Tibial nerve (tissue), 4 donors: ENCODE results near the gene TNNI3K. TPM values are rescaled to one million over a fixed set of nuclear protein-coding genes. Genes with fewer than 3 reads are reported as not detected.

Experiments
- DNase-seq, 2 donors: peaks; one replicate each; pipeline ENCODE4 v3.0.0-alpha.2; 2019; ENCODE audit warnings: low spot score in 2 of 2
- H3K27ac ChIP-seq, 4 donors: fragments of 200-600 bp; sonication (generic) in 3 of 4; one replicate each; pipeline ENCODE4 v1.5.1; 2017 to 2019; ENCODE audit warnings: mild to moderate bottlenecking in 1 of 4
- H3K27me3 ChIP-seq, 2 donors: fragments of 200-600 bp; sonication (generic) in 1 of 2; one replicate each; pipeline versions ENCODE4 v1.5.1 to v1.6.0; 2017 to 2019
- H3K36me3 ChIP-seq, 3 donors: fragments of 200-600 bp; sonication (generic); one replicate each; pipeline ENCODE4 v1.5.1; 2018 to 2019
- H3K4me1 ChIP-seq, 4 donors: fragments of 200-600 bp; sonication (generic) in 3 of 4; one replicate each; pipeline ENCODE4 v1.5.1; 2017 to 2019
- H3K4me3 ChIP-seq, 4 donors: fragments of 200-600 bp; sonication (generic) in 3 of 4; one replicate each; pipeline ENCODE4 v1.5.1; 2017 to 2019; ENCODE audit warnings: mild to moderate bottlenecking in 1 of 4, moderate library complexity in 1 of 4
- H3K9me3 ChIP-seq, 4 donors: fragments of 200-600 bp; sonication (generic) in 3 of 4; one replicate each; pipeline ENCODE4 v1.5.1; 2017 to 2019
- EP300 ChIP-seq, 2 donors: sonication (generic); formaldehyde crosslinking; IDR thresholded peaks; one replicate each; pipeline ENCODE4 v1.6.1; 2017; ENCODE audit warnings: antibody characterized with exemption in 2 of 2, mild to moderate bottlenecking in 1 of 2
- POLR2A ChIP-seq, 2 donors: fragments of 450-650 bp; IDR thresholded peaks; one replicate each; pipeline ENCODE4 v1.6.1; 2017; ENCODE audit warnings: antibody characterized with exemption in 2 of 2, mild to moderate bottlenecking in 2 of 2, moderate library complexity in 2 of 2
- WGBS, 2 donors: methylation state at CpG; one replicate each; pipeline ENCODE4 v1.1.5; 2018; 5-methylcytosine and 5-hydroxymethylcytosine counted together
- total RNA-seq, 4 donors: library from RNA; depleted of rRNA; stranded (reverse); fragments of >200 nt; gene quantifications; one replicate each; pipeline ENCODE4 v1.1.0, GENCODE V29; 2016
- TF ChIP-seq, protein P1 (sequence below), 5 experiments: fragments of 200-600 bp in 3 of 5; fragments of 450-650 bp in 2 of 5; sonication (generic) in 3 of 5; IDR thresholded peaks; one replicate each; pipeline ENCODE4 v1.5.1; 2016 to 2019; ENCODE audit warnings: antibody characterized with exemption in 5 of 5, mild to moderate bottlenecking in 3 of 5, moderate library complexity in 2 of 5

Gene TNNI3K
- total RNA-seq, 4 donors from 2014 or later = 2.2 to 4.6 (median 4.0) TPM

DNA sequence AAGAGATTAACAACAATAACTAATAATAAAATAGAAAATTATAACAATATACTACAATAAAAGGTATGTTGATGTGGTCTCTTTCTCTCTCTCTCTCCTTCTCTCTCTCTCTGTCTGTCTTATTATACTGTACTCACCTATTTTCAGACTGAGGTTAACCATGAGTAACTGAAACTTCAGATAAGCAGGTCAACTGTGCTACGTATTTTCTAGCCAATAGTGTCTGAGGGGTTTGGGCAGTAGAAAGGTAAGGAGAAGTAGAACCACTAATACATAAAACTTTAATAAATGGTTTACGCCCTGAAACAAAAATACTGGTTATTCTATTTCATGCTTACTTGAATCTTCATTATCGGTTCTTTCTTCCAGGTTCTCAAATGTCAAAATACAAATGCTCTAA, 348.2 kb downstream of the TNNI3K start:
- H3K9me3 ChIP-seq = no peaks in the 10 kb centered on the region
- H3K27me3 ChIP-seq = no peaks in the 10 kb centered on the region
- H3K27ac ChIP-seq = no peak overlapping the region
- H3K36me3 ChIP-seq = no peaks in the 10 kb centered on the region
- TF ChIP-seq POLR2A (IDR thresholded peaks at IDR 0.05) = no peak
- TF ChIP-seq, protein P1, sequence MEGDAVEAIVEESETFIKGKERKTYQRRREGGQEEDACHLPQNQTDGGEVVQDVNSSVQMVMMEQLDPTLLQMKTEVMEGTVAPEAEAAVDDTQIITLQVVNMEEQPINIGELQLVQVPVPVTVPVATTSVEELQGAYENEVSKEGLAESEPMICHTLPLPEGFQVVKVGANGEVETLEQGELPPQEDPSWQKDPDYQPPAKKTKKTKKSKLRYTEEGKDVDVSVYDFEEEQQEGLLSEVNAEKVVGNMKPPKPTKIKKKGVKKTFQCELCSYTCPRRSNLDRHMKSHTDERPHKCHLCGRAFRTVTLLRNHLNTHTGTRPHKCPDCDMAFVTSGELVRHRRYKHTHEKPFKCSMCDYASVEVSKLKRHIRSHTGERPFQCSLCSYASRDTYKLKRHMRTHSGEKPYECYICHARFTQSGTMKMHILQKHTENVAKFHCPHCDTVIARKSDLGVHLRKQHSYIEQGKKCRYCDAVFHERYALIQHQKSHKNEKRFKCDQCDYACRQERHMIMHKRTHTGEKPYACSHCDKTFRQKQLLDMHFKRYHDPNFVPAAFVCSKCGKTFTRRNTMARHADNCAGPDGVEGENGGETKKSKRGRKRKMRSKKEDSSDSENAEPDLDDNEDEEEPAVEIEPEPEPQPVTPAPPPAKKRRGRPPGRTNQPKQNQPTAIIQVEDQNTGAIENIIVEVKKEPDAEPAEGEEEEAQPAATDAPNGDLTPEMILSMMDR (IDR thresholded peaks at IDR 0.05) = no peak
- no peak for TF ChIP-seq EP300 (IDR thresholded peaks at IDR 0.05)
- H3K4me1 ChIP-seq = no peaks in the 10 kb centered on the region
- no peak for DNase-seq
- 90 to 93% methylated on average over 3 of the region's 3 CpGs for WGBS, 2 donors
- no peak overlapping the region for H3K4me3 ChIP-seq

DNA sequence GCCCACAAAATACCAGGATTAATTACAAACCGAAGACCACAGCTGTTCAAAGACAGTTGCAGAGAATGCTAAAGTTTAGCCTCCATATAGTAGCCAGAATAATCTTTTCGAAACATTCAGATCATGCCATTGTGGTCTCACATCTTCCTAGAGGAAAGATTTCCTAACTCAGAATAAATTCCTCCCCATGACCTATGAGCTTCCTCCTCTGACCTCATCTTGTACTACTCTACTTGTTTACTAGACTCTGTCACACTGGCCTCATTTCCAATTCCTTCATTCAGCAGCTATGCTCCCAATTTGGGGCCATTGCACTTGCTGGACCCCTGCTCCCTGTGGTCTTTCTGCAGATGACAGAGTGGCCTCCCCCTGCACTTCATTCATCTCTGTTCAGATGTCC, 349.0 kb downstream of the TNNI3K start:
- Histone ChIP-seq H3K4me1 (no peaks in the 10 kb centered on the region), H3K4me3 (no peak overlapping the region), H3K27me3 (no peaks in the 10 kb centered on the region), H3K36me3 (no peaks in the 10 kb centered on the region), H3K27ac (peak overlapping the region in 1 of 4 donors; percentile 1), H3K9me3 (no peaks in the 10 kb centered on the region)
- no peak for DNase-seq
- WGBS, 2 donors = 63 to 70% methylated on average over 2 of the region's 2 CpGs
- TF ChIP-seq EP300 (IDR thresholded peaks at IDR 0.05) (no peak), POLR2A (IDR thresholded peaks at IDR 0.05) (no peak)
- TF ChIP-seq, protein P1 (IDR thresholded peaks at IDR 0.05) = no peak

DNA sequence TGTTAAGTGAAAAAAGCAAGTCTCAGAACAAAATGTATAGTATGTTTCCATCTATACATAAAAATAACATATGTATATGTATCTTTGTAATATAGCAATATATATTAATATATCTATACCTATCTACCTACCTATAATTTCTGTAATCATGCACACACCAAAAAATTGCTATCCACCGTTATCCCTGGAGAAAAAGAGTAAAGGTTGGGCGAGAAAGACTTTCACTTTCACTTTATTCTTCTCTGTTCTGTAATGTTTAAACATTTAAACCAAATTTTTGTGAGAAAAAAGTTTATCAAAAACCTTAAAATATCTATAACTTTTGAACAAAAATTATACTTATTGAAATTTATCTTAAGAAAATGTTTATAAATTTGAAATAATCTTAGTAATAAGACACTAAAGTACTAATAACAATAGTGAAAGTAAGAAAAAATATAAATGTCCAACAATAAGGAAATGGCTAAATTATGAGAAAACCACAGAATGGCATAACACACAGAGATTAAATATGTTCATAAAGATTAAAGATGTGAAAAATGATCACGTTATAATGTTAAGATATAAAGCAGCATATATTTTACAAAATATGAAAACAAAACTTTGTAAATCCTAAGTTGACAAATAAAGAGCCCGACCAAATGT, 351.2 kb downstream of the TNNI3K start:
- no peaks in the 10 kb centered on the region for H3K4me1 ChIP-seq
- WGBS, 2 donors = 82 to 87% methylated on average over 4 of the region's 4 CpGs
- H3K4me3 ChIP-seq = no peak overlapping the region
- no peak overlapping the region for H3K27ac ChIP-seq
- no peaks in the 10 kb centered on the region for H3K36me3 ChIP-seq
- no peak for DNase-seq
- TF ChIP-seq POLR2A (IDR thresholded peaks at IDR 0.05) (no peak), EP300 (IDR thresholded peaks at IDR 0.05) (no peak)
- TF ChIP-seq, protein P1 (IDR thresholded peaks at IDR 0.05) = no peak
- no peaks in the 10 kb centered on the region for H3K27me3 ChIP-seq
- no peaks in the 10 kb centered on the region for H3K9me3 ChIP-seq

DNA sequence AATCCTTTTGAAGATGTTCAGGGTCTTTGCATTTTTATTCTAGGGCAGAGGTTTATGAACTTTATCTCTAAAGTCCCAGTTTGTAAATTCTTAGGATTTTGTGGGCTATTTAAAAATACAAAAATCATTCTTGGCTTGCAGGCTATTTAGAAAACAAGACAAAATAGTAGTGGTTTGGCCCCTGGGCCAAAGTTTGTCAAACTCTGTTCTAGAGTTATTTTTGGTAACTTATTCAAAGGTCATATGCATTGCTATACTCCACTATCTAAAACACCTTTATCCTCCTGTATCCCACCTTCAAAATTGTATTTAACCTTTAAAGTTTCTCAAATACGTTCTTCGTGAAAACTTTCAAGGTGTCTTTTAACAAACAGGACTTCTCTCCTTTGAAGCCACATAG, 352.7 kb downstream of the TNNI3K start:
- H3K4me1 ChIP-seq = no peaks in the 10 kb centered on the region
- H3K27me3 ChIP-seq = no peaks in the 10 kb centered on the region
- TF ChIP-seq, protein P1 (IDR thresholded peaks at IDR 0.05) = no peak
- TF ChIP-seq POLR2A (IDR thresholded peaks at IDR 0.05) (no peak), EP300 (IDR thresholded peaks at IDR 0.05) (no peak)
- no peak for DNase-seq
- no peaks in the 10 kb centered on the region for H3K9me3 ChIP-seq
- H3K4me3 ChIP-seq = no peak overlapping the region
- 93 to 95% methylated on average over 2 of the region's 2 CpGs for WGBS, 2 donors
- no peak overlapping the region for H3K27ac ChIP-seq
- no peaks in the 10 kb centered on the region for H3K36me3 ChIP-seq

DNA sequence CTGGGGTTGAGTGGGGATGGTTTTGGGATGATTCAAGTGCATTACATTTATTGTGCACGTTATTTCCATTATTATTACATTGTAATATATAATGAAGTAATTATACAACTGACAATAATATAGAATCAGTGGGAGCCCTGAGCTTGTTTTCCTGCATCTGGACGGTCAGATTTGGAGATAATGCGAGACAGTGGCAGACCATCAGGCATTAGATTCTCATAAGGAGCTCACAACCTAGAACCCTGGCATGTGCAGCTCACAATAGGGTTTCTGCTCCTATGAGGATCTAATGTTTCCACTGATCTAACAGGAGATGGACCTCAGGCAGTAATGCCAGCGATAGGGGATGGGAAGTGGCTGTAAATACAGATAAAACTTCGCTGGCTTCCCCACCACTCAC, 355.1 kb downstream of the TNNI3K start:
- 85 to 87% methylated on average over 5 of the region's 5 CpGs for WGBS, 2 donors
- Histone ChIP-seq H3K36me3 (no peaks in the 10 kb centered on the region), H3K27ac (no peak overlapping the region), H3K4me3 (no peak overlapping the region), H3K4me1 (no peaks in the 10 kb centered on the region), H3K9me3 (no peaks in the 10 kb centered on the region), H3K27me3 (no peaks in the 10 kb centered on the region)
- TF ChIP-seq, protein P1 (IDR thresholded peaks at IDR 0.05) = no peak
- TF ChIP-seq EP300 (IDR thresholded peaks at IDR 0.05) (no peak), POLR2A (IDR thresholded peaks at IDR 0.05) (no peak)
- DNase-seq = no peak
